GM21529 (cell line): ENCODE results near the gene CASR.
A peak's percentile ranks its signal among the peaks of the same experiment; 100 is the strongest.
"Not testable (repeated sequence)": the region's sequence is repeated elsewhere in the genome, so short reads cannot be mapped to it uniquely, and the experiment has no call there.

Source experiments
- ATAC-seq: cut with Tn5 transposase; IDR thresholded peaks from one replicate; pipeline ENCODE4 v1.9.1; 2021; ENCODE audit not compliant: unreplicated experiment

The CASR gene, protein sequence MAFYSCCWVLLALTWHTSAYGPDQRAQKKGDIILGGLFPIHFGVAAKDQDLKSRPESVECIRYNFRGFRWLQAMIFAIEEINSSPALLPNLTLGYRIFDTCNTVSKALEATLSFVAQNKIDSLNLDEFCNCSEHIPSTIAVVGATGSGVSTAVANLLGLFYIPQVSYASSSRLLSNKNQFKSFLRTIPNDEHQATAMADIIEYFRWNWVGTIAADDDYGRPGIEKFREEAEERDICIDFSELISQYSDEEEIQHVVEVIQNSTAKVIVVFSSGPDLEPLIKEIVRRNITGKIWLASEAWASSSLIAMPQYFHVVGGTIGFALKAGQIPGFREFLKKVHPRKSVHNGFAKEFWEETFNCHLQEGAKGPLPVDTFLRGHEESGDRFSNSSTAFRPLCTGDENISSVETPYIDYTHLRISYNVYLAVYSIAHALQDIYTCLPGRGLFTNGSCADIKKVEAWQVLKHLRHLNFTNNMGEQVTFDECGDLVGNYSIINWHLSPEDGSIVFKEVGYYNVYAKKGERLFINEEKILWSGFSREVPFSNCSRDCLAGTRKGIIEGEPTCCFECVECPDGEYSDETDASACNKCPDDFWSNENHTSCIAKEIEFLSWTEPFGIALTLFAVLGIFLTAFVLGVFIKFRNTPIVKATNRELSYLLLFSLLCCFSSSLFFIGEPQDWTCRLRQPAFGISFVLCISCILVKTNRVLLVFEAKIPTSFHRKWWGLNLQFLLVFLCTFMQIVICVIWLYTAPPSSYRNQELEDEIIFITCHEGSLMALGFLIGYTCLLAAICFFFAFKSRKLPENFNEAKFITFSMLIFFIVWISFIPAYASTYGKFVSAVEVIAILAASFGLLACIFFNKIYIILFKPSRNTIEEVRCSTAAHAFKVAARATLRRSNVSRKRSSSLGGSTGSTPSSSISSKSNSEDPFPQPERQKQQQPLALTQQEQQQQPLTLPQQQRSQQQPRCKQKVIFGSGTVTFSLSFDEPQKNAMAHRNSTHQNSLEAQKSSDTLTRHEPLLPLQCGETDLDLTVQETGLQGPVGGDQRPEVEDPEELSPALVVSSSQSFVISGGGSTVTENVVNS

DNA sequence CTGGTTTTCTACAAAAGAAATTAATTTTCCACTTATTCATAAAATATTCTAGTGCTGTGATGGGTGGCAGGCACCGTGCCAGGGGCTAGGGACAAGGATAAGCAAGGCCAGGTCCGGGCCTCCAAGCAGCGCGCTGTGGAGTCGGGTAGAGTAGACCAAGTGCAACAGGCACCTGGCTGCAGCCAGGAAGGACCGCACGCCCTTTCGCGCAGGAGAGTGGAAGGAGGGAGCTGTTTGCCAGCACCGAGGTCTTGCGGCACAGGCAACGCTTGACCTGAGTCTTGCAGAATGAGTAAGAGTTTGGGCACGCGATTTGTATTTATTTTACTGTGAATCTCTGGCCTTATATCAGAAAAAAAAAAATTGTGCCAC, at the start of gene CASR:
Gene CASR (plus strand): TSS at position 148 of the 372 bp plus-strand sequence. CDS start 70,522 bp downstream, outside the sequence.
- ATAC-seq: no peak

DNA sequence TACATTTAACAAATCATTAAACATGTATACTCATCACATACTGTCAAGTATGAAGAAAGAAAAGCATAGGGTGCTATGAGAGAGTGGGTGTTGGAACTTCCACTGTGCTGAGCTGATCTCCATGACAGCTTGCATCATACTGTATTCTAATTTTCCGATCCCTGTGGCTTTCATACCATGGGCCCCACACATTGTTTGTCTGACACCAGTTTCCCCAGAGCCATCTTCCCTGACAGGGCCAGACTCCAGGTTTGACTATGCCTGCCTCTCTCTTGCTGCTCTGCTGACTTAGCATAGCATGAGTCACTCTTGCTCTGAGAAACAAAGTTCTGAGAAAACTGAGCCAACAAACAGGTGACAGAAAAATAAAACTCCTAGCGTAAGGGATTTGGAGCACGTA, 37.0 kb upstream of the CASR start:
- peak; percentile 93 for ATAC-seq

DNA sequence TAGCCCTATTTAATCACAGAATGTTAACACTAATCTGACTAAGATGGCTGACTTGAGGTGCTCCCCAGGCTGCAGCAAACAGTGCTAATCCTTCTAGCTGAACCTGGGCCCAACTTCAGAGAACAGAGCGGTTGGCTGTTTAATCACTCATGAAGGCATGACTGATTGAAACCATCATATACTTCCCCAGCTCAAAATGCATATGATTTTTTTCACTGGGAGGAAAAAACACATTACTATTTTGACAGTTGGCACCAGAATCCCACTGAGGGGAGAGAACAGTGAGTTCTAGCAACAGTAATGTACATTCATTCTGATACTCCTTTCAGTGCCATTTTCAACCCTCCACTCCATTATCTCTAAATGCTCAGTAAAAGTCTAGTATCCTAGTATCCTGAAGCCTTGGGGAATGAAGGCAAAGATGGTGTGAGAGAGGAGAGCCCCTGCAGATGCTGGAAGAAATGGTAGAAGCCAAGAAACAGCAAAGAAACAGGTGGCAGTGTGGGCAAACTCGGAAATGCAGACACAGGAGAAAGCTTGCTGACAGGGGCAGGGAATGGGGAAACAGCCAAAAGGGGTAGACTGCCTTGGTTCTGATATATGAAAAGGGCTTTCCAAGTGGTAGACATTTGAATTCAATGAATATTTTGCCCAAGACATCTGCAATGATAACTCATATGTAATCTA, 34.4 kb upstream of the CASR start:
- no peak for ATAC-seq

DNA sequence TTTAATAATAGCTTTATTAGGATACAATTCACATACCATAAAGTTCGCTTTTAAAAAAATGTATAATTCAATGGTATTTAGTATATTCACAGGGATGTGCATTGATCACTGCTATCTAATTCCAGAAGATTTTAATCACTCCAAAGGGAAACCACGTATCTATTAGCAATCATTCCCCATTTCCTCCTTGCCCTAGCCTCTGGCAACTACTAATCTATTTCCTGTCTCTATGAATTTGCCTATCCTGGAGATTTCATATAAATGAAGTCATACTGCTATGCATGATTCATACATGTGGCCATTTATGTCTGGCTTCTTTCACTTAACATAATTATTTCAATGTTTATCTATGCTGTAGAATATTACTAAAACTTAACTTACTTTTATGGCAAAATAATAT, 32.0 kb upstream of the CASR start:
- no peak for ATAC-seq

DNA sequence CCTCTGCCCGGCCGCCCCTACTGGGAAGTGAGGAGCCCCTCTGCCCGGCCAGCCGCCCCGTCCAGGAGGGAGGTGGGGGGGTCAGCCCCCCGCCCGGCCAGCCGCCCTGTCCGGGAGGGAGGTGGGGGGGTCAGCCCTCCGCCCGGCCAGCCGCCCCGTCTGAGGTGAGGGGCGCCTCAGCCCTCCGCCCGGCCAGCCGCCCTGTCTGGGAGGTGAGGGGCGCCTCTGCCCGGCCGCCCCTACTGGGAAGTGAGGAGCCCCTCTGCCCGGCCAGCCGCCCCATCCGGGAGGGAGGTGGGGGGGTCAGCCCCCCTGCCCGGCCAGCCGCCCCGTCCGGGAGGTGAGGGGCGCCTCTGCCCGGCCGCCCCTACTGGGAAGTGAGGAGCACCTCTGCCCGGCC, 18.5 kb upstream of the CASR start:
- not testable (repeated sequence) for ATAC-seq

DNA sequence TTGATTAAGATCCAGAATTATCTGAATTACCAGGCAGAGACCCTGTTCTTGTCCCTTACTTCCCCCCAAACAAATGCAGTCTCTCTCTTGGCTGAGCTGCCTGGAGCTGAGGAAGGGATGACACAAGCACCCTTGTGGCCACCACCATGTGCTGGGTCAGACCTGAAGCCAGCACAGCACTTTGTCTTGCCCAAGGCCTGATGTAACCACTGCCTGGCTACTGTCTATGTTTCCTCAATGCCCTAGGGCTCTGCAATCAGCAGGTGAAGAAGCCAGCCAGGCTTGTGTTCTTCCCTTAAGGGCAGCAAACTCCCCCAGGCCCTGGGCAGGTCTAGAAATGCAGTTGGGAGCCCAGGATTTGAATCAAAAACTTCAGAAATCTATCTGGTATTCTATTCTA, 15.8 kb upstream of the CASR start:
- ATAC-seq: no peak

DNA sequence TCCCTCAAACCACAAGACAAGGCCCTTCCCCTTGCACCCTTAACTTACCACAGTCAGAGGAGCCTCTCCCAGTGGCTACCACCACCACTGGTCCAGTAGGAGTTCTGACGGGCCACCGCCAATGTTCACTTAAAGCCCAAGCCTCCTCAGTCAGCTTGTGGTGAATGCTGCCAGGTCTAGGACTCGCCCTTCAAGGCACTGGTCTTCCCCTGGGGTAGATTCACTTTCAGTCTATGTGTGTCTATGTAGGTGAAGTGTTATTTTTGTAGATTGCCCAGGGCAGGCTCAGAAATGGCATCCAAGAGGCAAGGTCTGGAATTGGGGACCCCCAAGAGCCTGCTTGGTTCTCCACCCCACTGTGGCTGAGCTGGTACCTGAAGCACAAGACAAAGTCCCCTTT, 15.4 kb upstream of the CASR start:
- no peak for ATAC-seq

DNA sequence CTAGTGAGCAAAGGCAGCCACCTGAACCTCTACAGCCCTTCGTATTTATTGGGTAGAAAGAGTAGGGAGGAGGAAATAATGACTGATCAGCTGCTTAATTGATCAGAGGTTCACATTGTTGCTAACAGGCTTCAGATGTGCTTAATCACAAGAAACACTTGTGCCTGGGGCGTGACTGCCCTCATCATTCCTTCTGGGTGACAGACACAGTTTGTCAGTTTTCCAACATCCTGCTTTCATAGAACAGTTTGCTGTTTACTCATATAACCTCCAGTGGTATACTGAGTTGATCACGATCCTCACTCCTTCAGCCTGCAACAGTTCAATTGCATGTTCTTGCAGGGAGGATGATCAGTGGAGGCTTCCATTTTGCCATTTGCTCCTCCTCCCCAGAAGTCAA, 13.6 kb upstream of the CASR start:
- no peak for ATAC-seq

DNA sequence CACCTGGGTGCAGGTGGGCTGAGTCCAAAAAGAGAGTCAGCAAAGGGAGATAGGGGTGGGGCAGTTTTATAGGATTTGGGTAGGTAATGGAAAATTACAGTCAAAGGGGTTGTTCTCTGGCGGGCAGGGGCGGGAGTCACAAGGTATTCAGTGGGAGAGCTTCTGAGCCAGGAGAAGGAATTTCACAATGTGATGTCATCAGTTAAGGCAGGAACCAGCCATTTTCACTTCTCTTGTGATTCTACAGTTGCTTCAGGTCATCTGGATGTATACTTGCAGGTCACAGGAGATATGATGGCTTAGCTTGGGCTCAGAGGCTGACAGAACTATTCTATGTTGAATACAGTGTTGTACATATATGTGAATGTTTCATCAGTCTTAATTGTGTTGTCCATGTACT, 12.1 kb upstream of the CASR start:
- ATAC-seq: not testable (repeated sequence)

DNA sequence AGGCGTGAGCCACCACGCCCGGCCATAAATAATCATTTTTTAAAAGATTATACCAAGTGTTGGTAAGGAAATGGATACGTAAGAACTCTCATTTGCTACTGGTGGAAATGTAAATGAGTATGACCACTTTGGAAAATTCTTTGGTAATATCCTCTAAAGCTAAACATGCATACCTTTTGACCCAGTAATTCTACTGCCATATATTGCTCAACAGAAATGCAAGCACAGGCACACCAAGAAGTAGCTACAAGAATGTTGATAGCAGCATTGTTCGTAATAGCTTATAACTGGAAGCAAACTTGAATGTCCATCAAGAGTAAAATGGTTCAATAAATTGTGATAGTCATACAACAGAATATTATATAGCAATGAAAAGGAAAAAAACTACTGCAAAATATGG, 4.8 kb upstream of the CASR start:
- no peak for ATAC-seq

DNA sequence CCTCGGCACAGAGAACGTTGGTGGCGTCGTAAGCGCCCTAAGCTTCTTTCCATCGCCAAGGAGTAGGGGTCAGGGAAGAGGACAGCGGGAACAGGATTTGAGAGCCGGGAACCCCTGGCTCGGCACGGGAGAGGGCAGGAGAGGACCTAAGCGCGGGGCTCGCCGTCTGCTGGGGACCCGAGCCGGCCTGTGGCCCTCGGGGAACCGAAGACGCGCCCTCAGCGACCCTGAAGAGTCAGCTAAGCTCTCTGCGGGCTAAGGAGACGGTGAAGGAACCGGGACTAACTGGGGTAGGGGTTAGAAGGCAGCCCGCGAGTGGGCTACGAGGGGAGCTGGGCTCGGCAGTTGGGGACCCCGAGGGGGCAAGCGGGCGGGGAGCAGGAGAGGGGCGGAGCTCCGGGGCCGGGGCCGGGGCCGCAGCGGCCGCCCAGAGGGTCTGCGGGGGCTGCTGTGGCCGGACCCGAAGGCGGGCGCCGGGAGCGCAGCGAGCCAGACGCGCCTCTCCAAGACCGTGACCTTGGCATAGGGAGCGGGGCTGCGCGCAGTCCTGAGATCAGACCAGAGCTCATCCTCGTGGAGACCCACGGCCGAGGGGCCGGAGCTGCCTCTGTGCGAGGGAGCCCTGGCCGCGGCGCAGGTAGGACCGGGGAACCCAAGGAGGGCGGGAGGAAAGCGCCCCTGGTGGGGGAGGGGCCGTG, 574 bp downstream of the CASR start:
- ATAC-seq: no peak

DNA sequence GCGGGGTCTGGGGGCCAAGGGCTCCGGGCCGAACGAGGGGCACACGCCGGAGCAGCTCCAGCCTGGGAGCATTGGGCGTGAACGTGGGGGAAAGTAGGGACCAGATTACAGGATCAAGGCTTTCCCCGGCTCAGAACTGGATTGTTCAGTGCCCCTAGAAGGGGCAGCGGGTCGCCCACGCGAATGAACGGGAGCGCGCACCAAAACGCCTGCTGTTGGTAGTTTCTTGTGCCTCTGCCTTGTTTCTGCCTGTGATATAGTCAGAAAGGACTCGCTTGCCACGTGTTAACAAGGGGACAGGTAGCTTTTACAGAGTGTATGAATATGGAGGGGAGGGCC, 1.1 kb downstream of the CASR start:
- no peak for ATAC-seq

DNA sequence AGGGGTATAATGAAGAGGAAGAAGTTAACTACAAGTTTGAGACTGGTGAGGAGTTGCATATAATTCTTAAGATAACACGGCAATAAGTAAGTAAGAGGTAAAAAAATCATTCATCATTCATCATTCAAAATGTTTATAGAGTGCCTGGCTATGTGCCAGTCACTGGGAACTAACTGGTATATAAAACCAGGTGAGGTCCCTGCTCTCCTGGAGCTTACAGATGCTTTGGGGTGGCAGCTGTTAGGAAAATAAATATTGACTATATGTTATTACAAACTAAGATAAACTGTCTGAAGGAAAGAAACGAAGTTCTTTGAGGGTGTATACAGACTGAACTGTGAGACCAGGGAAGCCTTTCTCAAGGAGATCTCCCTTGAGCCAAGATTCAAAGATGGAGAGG, 2.9 kb downstream of the CASR start:
- ATAC-seq: no peak

DNA sequence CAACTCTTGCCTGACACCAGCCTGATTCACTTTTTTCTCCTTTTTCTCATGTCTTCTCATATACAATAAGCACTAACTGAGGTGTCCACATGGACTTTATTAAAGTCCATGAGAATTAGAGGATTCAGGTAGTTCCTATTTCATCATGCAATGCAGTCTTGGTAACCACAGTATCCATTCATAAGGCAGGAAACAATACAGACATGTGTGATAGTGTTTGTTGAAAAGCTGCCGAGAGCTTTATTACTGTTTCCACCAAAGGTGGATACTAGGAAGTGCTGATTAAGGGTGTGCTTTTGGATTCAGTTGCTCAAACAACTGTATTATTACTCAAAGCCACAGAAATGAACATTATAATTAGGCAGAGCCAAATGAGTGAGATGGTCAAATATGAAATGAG, 5.3 kb downstream of the CASR start:
- no peak for ATAC-seq

DNA sequence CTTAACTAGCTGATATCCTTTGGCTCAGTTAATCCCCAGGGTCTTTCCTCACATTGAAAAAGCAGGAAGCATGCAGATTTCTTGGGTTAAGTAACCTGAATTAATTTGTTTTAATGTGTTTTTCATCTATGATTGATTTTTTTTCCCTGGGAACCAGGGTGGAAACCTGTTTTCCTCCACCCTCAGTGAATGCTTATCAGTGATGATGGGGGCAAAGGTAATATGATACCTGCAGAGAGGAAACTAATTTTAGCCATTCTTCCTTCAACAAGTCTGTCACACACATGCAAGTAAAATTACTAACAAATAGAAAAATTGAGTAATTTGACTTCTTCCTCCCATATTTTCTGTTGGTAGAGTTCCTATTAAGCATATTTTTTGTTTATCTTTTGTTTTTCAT, 5.9 kb downstream of the CASR start:
- no peak for ATAC-seq

DNA sequence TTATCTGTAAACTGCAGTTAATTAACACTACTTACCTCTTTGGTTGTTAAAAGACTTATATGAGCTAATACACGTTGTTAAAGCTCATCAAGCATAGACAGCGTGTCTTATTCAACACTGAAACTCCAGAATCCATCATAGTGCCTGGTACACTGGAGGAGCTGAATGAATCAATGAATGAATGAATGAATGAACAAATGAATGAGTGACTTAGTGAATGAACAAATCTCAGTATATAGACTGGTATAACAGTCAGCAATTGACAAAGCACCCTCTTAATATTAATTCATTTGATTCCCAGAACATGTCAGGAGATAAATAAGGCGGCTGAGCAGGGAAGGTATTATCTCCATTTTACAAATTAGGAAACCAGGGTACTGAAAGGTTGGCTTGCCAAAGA, 7.1 kb downstream of the CASR start:
- ATAC-seq: no peak

DNA sequence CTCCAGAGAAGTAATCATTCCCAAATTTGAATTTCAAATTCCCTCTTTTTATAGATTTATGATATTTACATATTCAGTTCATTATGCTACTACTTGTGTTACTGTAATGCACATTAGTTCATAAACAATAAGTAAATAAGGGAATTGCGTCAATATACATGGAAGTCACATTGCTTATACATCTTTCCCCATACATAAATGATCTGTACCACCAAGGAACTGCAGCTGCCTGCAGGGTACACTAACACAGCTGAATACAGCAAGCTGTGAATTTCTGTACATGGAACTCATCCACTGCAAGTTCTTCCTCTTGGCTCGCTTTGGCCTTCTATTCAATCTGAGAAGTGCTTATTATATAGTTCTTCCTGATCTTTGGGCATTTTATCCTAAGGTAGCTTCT, 15.5 kb downstream of the CASR start:
- ATAC-seq: no peak

DNA sequence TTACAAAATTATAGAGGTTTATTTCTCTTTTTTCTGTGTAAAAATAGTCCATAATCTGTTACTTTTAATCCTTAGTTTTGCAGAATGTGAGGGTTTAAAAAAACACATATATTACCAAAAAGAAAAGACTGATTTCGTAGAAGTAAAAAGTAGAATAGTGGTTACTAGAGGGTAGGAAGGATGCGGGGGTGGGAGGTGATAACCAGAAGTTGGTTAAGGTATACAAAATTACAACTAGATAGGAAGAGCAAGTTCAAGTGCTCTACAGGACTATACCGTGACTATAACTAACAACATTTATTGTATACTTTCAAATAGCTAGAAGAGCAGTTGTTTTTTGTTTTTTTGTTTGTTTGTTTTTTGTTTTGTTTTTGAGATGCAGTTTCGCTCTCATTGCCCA, 16.1 kb downstream of the CASR start:
- ATAC-seq: no peak

DNA sequence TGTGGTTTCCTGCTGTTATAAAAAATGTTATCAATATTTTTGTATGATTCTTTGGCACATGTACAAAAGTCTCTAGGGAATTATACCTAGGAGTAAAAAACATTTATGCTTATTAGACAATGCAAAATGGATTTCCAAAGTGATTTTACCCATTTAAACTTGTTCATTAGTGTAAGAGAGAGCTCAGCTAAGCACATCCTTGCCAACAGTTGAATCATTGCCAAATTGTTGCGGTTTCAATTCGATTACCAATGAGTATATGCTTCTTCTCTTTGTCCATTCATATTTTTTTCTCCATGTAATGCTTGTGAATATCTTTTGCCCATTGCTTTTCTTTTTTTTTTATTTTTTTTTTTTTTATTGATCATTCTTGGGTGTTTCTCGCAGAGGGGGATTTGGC, 17.2 kb downstream of the CASR start:
- no peak for ATAC-seq

DNA sequence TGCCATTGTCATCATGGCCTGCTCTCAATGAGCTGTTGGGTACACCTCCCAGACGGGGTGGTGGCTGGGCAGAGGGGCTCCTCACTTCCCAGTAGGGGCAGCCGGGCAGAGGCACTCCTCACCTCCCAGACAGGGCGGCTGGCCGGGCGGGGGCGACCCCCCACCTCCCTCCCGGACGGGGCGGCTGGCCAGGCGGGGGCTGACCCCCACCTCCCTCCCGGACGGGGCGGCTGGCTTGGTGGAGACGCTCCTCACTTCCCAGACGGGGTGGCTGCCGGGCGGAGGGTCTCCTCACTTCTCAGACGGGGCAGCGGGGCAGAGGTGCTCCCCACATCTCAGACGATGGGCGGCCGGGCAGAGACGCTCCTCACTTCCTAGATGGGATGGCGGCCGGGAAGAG, 18.0 kb downstream of the CASR start:
- ATAC-seq: not testable (repeated sequence)

DNA sequence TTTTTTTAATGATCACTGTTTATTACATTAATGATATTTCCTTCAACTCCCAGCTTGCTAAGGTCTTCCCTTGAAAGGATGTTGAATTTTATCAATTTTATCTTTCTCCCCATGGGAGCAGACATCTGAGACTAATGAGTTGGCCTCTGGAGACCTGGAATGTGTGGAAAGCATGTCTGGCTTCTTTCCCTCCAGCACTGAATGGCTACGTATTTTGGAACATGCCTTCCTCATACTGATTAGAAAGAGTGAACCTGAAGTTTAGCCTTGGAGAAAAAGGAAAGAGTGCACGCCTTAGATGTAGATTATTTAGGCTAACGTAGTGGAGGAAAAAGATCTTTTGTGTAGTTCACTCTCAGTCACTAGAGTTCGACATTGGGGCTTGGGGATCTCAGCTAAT, 25.1 kb downstream of the CASR start:
- ATAC-seq: no peak
